Measurements from ENCODE around the gene SCD.

DNA sequence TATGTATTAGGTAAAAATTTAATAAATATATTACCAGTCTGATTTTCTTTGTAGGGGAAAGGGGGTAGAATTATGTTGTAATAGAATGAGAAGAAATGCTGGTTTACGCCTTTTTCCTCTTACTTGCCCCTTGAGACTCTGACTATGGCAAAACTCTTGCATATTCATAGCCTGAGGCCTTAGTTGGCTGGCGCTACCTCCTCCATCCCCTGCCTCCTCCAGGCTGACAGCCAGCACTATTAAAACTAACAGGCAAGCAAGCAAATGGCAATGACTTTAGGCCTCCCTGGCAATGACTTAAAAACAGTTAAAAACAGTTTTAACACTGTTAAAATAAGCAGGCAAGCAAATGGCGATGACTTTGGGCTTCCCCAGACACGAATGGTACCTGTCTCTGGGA is 31.4 kb upstream of the SCD start:
- TF ChIP-seq, protein P1, sequence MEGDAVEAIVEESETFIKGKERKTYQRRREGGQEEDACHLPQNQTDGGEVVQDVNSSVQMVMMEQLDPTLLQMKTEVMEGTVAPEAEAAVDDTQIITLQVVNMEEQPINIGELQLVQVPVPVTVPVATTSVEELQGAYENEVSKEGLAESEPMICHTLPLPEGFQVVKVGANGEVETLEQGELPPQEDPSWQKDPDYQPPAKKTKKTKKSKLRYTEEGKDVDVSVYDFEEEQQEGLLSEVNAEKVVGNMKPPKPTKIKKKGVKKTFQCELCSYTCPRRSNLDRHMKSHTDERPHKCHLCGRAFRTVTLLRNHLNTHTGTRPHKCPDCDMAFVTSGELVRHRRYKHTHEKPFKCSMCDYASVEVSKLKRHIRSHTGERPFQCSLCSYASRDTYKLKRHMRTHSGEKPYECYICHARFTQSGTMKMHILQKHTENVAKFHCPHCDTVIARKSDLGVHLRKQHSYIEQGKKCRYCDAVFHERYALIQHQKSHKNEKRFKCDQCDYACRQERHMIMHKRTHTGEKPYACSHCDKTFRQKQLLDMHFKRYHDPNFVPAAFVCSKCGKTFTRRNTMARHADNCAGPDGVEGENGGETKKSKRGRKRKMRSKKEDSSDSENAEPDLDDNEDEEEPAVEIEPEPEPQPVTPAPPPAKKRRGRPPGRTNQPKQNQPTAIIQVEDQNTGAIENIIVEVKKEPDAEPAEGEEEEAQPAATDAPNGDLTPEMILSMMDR (conservative IDR thresholded peaks at IDR 0.05 in 1 of 2, IDR thresholded peaks at IDR 0.05 in 1 of 2; ENCODE audit: extremely low read depth in 1 of 2, insufficient read depth in 1 of 2, low read depth in 1 of 2, low read length in 2 of 2), result no peak
- TF ChIP-seq EZH2 (IDR thresholded peaks at IDR 0.05; ENCODE audit: borderline replicate concordance, low read length), result no peak
